Astrocyte of the cerebellum (primary cell): ENCODE data around the gene PAK1.

Experiments
- DNase-seq: peaks from one replicate; pipeline ENCODE4 v3.0.0-alpha.2; 2011; ENCODE audit warnings: low read depth
- H3K4me3 ChIP-seq: 2 replicates; pipeline ENCODE4 v1.5.1; 2011; ENCODE audit warnings: mild to moderate bottlenecking, low read depth, low read length, moderate library complexity
- in situ Hi-C: cut with HindIII; loops from 2 replicates; pipeline ENCODE4 v1.10.0; 2017; ENCODE audit warnings: low sequenced_read_pairs
- TF ChIP-seq, protein P1 (sequence below): IDR thresholded peaks from 2 replicates; pipeline ENCODE4 v1.5.1; 2012; ENCODE audit warnings: low read length, low read depth, moderate library complexity, mild to moderate bottlenecking; ENCODE audit errors: missing control alignments

The PAK1 gene

DNA sequence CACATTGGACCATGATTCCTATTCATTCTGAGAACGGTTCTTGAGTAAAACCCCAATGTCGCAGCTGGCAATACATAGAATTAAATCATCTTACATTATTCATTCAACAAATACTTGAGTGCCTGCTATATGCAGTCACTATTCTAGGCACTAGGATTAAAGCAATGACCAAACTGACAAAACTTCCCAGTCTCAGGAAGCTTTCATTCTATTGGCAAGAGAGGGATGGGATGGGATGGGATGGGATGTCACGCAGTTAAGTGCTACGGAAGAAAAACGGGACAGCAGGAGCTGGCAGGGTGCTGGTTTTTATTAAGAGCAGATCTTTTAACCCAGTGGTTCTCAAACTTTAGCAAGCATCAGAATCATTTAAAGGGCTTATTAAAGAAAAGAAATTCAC lies 2.9 kb downstream of the PAK1 start:
- in situ Hi-C loops = loop anchor here (5.0 kb wide), 1 partner anchor 101 kb away; no protein-coding TSS in a partner anchor
- no peak for DNase-seq
- TF ChIP-seq, protein P1, sequence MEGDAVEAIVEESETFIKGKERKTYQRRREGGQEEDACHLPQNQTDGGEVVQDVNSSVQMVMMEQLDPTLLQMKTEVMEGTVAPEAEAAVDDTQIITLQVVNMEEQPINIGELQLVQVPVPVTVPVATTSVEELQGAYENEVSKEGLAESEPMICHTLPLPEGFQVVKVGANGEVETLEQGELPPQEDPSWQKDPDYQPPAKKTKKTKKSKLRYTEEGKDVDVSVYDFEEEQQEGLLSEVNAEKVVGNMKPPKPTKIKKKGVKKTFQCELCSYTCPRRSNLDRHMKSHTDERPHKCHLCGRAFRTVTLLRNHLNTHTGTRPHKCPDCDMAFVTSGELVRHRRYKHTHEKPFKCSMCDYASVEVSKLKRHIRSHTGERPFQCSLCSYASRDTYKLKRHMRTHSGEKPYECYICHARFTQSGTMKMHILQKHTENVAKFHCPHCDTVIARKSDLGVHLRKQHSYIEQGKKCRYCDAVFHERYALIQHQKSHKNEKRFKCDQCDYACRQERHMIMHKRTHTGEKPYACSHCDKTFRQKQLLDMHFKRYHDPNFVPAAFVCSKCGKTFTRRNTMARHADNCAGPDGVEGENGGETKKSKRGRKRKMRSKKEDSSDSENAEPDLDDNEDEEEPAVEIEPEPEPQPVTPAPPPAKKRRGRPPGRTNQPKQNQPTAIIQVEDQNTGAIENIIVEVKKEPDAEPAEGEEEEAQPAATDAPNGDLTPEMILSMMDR = no peak
- H3K4me3 ChIP-seq = no peak overlapping the region

DNA sequence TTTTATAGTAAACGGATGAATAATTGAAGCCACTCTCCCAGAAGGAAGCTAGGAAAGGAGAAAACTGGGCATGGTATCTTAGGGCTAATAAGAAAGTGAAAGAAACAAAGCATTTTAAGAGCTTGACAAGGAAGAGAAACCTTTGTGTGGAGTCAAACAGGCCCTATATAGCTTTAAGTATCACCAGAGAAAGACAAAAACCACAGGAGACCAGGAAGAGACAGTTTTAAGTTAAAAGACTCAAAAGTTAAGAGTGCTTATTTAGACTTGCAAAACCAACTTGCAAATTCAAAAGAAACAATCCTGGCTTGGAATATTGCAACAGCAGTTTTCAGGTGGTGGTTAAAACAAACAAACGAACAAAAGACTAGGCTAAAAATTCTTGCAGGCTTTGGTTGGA lies 3.4 kb downstream of the PAK1 start:
- TF ChIP-seq, protein P1 = no peak
- H3K4me3 ChIP-seq = no peak overlapping the region
- DNase-seq = no peak
- in situ Hi-C loops = loop anchor here (5.0 kb wide), 1 partner anchor 102 kb away; no protein-coding TSS in a partner anchor

DNA sequence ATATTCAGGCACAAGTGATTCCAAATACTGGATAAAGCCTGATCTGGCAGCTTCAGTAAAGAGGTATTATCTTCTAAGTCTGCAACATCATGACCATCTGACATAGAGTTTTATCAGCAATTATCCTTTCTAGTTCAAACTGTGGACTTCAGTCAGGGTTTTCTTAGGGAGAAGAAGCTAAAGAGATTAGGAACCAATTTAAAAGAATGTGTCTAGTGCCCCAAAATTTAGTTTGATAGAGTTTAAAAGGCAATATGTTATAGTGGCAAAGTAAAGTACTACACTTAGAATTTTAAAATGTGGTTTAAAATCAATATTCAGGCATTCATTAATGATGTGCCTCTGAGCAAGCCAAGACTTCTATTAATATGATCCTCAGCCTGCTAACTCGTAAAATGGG lies 5.4 kb downstream of the PAK1 start:
- H3K4me3 ChIP-seq = no peak overlapping the region
- in situ Hi-C loops = no loop called here
- TF ChIP-seq, protein P1 = no peak
- DNase-seq = no peak

DNA sequence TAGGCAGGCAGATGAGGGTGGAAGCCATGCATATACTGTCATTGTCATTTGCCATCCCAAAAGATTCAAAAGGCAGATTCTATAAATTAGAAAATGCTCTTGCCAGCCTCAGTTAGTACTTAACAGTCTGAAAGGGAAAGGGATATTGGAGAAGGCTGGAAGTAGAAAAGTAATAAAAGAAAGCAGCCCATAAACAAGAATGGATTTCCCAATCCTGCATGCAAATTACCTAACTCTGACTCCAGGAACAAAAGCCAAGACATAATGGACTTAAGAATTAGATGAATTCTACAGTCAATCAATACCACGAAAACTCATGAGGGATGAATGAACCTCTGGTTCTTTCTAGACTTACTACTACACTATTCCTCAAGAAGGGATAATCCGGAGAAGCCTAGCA lies 5.9 kb downstream of the PAK1 start:
- in situ Hi-C loops = no loop called here
- no peak overlapping the region for H3K4me3 ChIP-seq
- DNase-seq = no peak
- TF ChIP-seq, protein P1 = no peak

DNA sequence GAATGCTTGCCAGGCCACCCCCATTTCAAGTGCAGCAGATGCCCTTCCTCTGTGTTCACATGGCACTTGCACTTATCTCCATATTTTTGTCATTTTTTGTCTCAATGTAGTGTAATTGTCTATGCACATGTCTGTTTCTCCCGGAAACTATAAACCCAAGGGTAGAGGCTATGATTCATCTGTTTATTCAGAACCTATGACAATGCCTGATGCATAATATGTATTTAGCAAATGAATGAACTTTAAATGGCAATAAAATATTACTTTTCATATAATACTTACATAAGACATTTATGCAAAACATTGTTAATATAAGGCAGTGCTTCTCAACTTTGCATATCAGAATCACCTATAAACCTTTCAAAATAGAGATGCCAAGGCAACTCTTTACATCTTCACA lies 6.7 kb downstream of the PAK1 start:
- DNase-seq = no peak
- in situ Hi-C loops = no loop called here
- TF ChIP-seq, protein P1 = no peak
- no peak overlapping the region for H3K4me3 ChIP-seq

DNA sequence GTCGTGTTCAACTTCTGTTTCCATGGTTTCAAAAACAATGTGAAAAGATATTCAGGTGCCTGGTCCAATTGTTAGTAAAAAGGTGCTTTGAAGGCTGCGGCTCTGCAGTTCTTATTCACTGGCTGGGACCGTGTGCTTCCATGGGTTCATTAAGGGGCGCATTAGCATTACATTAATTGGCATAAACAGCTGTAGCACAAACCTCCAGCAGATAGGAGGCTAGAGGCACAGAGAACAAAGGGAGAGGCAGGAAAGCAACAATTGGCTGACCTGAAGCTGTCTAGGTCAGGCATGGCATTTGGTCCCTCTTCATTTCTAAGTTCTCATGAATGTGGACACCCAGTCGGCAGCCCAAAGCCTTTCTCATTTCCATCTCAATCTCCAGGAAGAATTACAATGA lies 16.6 kb downstream of the PAK1 start:
- TF ChIP-seq, protein P1 = no peak
- no peak overlapping the region for H3K4me3 ChIP-seq
- in situ Hi-C loops = no loop called here
- no peak for DNase-seq

DNA sequence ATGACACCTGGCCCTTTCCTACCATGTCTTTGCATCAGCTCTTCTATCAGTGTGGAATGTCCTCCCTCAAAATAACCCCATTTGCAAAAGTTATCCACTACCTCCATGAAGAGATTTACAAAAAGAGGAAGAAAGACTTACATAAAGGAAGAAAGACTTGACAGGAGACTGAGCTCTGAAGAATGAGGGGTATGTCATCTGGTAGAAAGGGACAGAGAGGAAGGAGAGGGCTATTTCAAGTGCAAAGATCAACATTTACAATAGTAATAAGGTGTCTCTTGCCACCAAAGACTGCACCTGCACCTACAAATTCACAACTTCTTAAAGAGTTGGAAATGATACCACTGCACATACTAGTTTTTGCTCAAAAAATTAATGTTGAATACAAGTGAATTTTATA lies 18.2 kb downstream of the PAK1 start:
- in situ Hi-C loops = no loop called here
- no peak for DNase-seq
- TF ChIP-seq, protein P1 = no peak
- H3K4me3 ChIP-seq = no peak overlapping the region
